Ishikawa (cell line): ENCODE data around the gene PSMG4.

Experiments used
- CEBPB ChIP-seq: IDR thresholded peaks from 2 replicates; pipeline ENCODE4 v1.6.1; 2012
- EGR1 ChIP-seq: IDR thresholded peaks from 2 replicates; pipeline ENCODE4 v1.6.1; 2012
- EP300 ChIP-seq: IDR thresholded peaks from 2 replicates; pipeline ENCODE4 v1.6.1; 2012; ENCODE audit warnings: borderline replicate concordance
- NFIC ChIP-seq: IDR thresholded peaks from 2 replicates; pipeline ENCODE4 v1.6.1; 2012
- TAF1 ChIP-seq: IDR thresholded peaks from 2 replicates; pipeline ENCODE4 v1.6.1; 2012; ENCODE audit warnings: low read depth, mild to moderate bottlenecking
- TCF12 ChIP-seq: IDR thresholded peaks from 2 replicates; pipeline ENCODE4 v1.6.1; 2012; ENCODE audit warnings: low read depth
- ZBTB7A ChIP-seq: IDR thresholded peaks from 2 replicates; pipeline ENCODE4 v1.6.1; 2012; ENCODE audit warnings: low read depth

- TF ChIP-seq EGR1: no peak
- TF ChIP-seq TCF12: no peak
- TF ChIP-seq ZBTB7A: no peak
- TF ChIP-seq TAF1: no peak
- no peak for TF ChIP-seq NFIC
- TF ChIP-seq EP300: no peak
- TF ChIP-seq CEBPB: no peak
Observed at GRCh38 chr6:3277251-3277650, 18.5 kb downstream of the PSMG4 start.
